Testis (tissue), 3 donors: ENCODE measurements around the gene SPC25. TPM values are rescaled to one million over a fixed set of nuclear protein-coding genes. Genes with fewer than 3 reads are reported as not detected.

Source experiments
- DNase-seq: peaks from one replicate; pipeline ENCODE4 v3.0.0-alpha.2; 2019
- H3K27ac ChIP-seq, 2 donors: fragments of 200-600 bp; sonication (generic); one replicate each; pipeline ENCODE4 v1.5.1; 2019
- H3K27me3 ChIP-seq: fragments of 200-600 bp; sonication (generic); one replicate; pipeline ENCODE4 v1.5.1; 2019
- H3K36me3 ChIP-seq: fragments of 200-600 bp; sonication (generic); one replicate; pipeline ENCODE4 v1.5.1; 2017; ENCODE audit warnings: low read depth; ENCODE audit errors: missing control alignments
- H3K4me1 ChIP-seq: fragments of 200-600 bp; sonication (generic); one replicate; pipeline ENCODE4 v1.5.1; 2019
- H3K4me3 ChIP-seq, 2 donors: fragments of 200-600 bp; sonication (generic); one replicate each; pipeline ENCODE4 v1.5.1; 2017 to 2019
- H3K9me3 ChIP-seq: fragments of 200-600 bp; sonication (generic); one replicate; pipeline ENCODE4 v1.5.1; 2017
- CTCF ChIP-seq, 3 experiments: fragments of 450-650 bp in 2 of 3; fragments of 200-600 bp in 1 of 3; sonication (generic) in 1 of 3; IDR thresholded peaks; one replicate each; pipeline ENCODE4 v1.5.1; 2016 to 2019; ENCODE audit warnings: antibody characterized with exemption in 3 of 3, mild to moderate bottlenecking in 2 of 3, moderate library complexity in 1 of 3
- POLR2A ChIP-seq: fragments of 450-650 bp; IDR thresholded peaks from one replicate; pipeline ENCODE4 v1.6.1; 2017; ENCODE audit warnings: antibody characterized with exemption, mild to moderate bottlenecking, moderate library complexity
- WGBS, 2 donors: methylation state at CpG; one replicate each; pipeline ENCODE4 v1.1.5; 2018; 5-methylcytosine and 5-hydroxymethylcytosine counted together
- intact Hi-C: fragments of 100-400 bp; cut with DNase I; formaldehyde crosslinking; loops from one replicate; pipeline ENCODE4 v1.15.1; 2023; ENCODE audit warnings: low total_unique reads
- polyA plus RNA-seq: library from polyadenylated mRNA; stranded (reverse); fragments of 350-450 nt; fragmentation: Illumina TruSeq; extraction: RNeasy Lipid Tissue Mini Kit (QIAGEN cat#74804); gene quantifications from one replicate; pipeline ENCODE4 v1.2.3, GENCODE V29; 2014; ENCODE audit warnings: low read depth, low replicate concordance; ENCODE audit not compliant: insufficient read depth
- total RNA-seq, 2 donors: library from RNA; depleted of rRNA; stranded (reverse); fragments of >200 nt; gene quantifications; one replicate each; pipeline ENCODE4 v1.2.3, GENCODE V29; 2016

Gene SPC25
- total and polyA plus RNA-seq, 3 donors from 2014 or later = 0.99 to 7.3 (median 3.7) TPM

GRCh38 chr2:168920504-168921157, 30.4 kb upstream of the SPC25 start:
- Histone ChIP-seq H3K9me3 (no peaks in the 10 kb centered on the region), H3K36me3 (no peaks in the 10 kb centered on the region), H3K27me3 (no peaks in the 10 kb centered on the region), H3K27ac (no peak overlapping the region), H3K4me3 (no peak overlapping the region), H3K4me1 (no peaks in the 10 kb centered on the region)
- intact Hi-C loops = loop anchor here (10.0 kb wide), 2 partner anchors 146 to 576 kb away; no protein-coding TSS in a partner anchor
- 26% methylated on average over 4 of the region's 4 CpGs for WGBS, 2 donors
- no peak for DNase-seq
- no peak for TF ChIP-seq POLR2A
- TF ChIP-seq CTCF (IDR thresholded peaks at IDR 0.05) = peak; percentile 46 to 86 (median 74)

GRCh38 chr2:168916331-168916675, 26.1 kb upstream of the SPC25 start:
- Histone ChIP-seq H3K9me3 (no peaks in the 10 kb centered on the region), H3K27me3 (no peaks in the 10 kb centered on the region), H3K4me3 (no peak overlapping the region), H3K4me1 (no peaks in the 10 kb centered on the region), H3K36me3 (no peaks in the 10 kb centered on the region), H3K27ac (no peak overlapping the region)
- TF ChIP-seq POLR2A (no peak), CTCF (IDR thresholded peaks at IDR 0.05) (no peak)
- intact Hi-C loops = no loop called here
- WGBS, 2 donors = 91% methylated on average over 4 of the region's 4 CpGs
- no peak for DNase-seq

GRCh38 chr2:168915441-168916330, 25.5 kb upstream of the SPC25 start:
- no peak for DNase-seq
- Histone ChIP-seq H3K4me1 (no peaks in the 10 kb centered on the region), H3K27me3 (no peaks in the 10 kb centered on the region), H3K36me3 (no peaks in the 10 kb centered on the region), H3K27ac (no peak overlapping the region), H3K4me3 (no peak overlapping the region), H3K9me3 (no peaks in the 10 kb centered on the region)
- intact Hi-C loops = no loop called here
- TF ChIP-seq POLR2A = no peak
- TF ChIP-seq CTCF (IDR thresholded peaks at IDR 0.05) = no peak
- WGBS, 2 donors = 88 to 96% methylated on average over 3 of the region's 3 CpGs

GRCh38 chr2:168913495-168913894, 23.3 kb upstream of the SPC25 start:
- intact Hi-C loops = no loop called here
- Histone ChIP-seq H3K27me3 (no peaks in the 10 kb centered on the region), H3K27ac (no peak overlapping the region), H3K4me3 (no peak overlapping the region), H3K4me1 (no peaks in the 10 kb centered on the region), H3K36me3 (no peaks in the 10 kb centered on the region), H3K9me3 (no peaks in the 10 kb centered on the region)
- TF ChIP-seq CTCF (IDR thresholded peaks at IDR 0.05) (no peak), POLR2A (no peak)
- WGBS, 2 donors = 71 to 84% methylated on average over 4 of the region's 4 CpGs
- no peak for DNase-seq
